MCF 10A (cell line): ENCODE measurements around the gene AKAP13. TPM values are rescaled to one million over a fixed set of nuclear protein-coding genes. Genes with fewer than 3 reads are reported as not detected.

Experiments
- BruUV-seq: library from RNA; stranded (reverse); fragments of 400-500 nt; replicated peaks from 2 replicates; lab custom pipeline; 2021; lab: Mats Ljungman, UMichigan
- CTCF ChIA-PET: fragments of 300-600 bp; sonication (Branson Sonifier 250); formaldehyde crosslinking; extraction: SDS; loops from one replicate; lab custom pipeline; 2021; ENCODE audit warnings: antibody characterized with exemption, inconsistent platforms; lab: Yijun Ruan, JAX
- POLR2A ChIA-PET: fragments of 300-600, 350-650 bp; sonication (Branson Sonifier 250); formaldehyde crosslinking; extraction: SDS; loops from one replicate; lab custom pipeline; 2020; ENCODE audit warnings: antibody characterized with exemption, inconsistent platforms; lab: Yijun Ruan, JAX
- DNase-seq: peaks from one replicate; pipeline ENCODE4 v3.0.0-alpha.2; 2018; ENCODE audit not compliant: unreplicated experiment
- H3K27ac Mint-ChIP-seq: one replicate; pipeline ENCODE4 v1.8.0; 2022; ENCODE audit warnings: mild to moderate bottlenecking, low read depth, mixed read lengths; ENCODE audit not compliant: unreplicated experiment
- H3K27me3 Mint-ChIP-seq: one replicate; pipeline ENCODE4 v1.8.0; 2022; ENCODE audit warnings: mixed read lengths; ENCODE audit not compliant: insufficient read depth, unreplicated experiment
- H3K36me3 Mint-ChIP-seq: one replicate; pipeline ENCODE4 v1.8.0; 2022; ENCODE audit warnings: mild to moderate bottlenecking, moderate library complexity, mixed read lengths; ENCODE audit not compliant: insufficient read depth, unreplicated experiment
- H3K4me1 Mint-ChIP-seq: one replicate; pipeline ENCODE4 v1.8.0; 2022; ENCODE audit warnings: mixed read lengths; ENCODE audit not compliant: insufficient read depth, unreplicated experiment
- H3K4me3 Mint-ChIP-seq: one replicate; pipeline ENCODE4 v1.8.0; 2022; ENCODE audit warnings: mild to moderate bottlenecking, moderate library complexity, mixed read lengths; ENCODE audit not compliant: unreplicated experiment
- H3K9me3 Mint-ChIP-seq: one replicate; pipeline ENCODE4 v1.8.0; 2022; ENCODE audit warnings: mixed read lengths; ENCODE audit not compliant: unreplicated experiment
- intact Hi-C: fragments of 100-400 bp; cut with micrococcal nuclease; formaldehyde crosslinking; loops from 2 replicates; pipeline ENCODE4 v1.14.1; 2022
- total RNA-seq: library from RNA; stranded (reverse); gene quantifications from 2 replicates; pipeline ENCODE4 v1.2.3, GENCODE V29; 2022
- TF ChIP-seq, protein P1 (sequence below): fragments of 200-600 bp; IDR thresholded peaks from one replicate; pipeline ENCODE4 v1.8.0; 2022; ENCODE audit warnings: antibody characterized with exemption, mild to moderate bottlenecking; ENCODE audit not compliant: unreplicated experiment

Gene AKAP13
- total RNA-seq, 1 experiment from 2014 or later: 65.7 TPM

DNA sequence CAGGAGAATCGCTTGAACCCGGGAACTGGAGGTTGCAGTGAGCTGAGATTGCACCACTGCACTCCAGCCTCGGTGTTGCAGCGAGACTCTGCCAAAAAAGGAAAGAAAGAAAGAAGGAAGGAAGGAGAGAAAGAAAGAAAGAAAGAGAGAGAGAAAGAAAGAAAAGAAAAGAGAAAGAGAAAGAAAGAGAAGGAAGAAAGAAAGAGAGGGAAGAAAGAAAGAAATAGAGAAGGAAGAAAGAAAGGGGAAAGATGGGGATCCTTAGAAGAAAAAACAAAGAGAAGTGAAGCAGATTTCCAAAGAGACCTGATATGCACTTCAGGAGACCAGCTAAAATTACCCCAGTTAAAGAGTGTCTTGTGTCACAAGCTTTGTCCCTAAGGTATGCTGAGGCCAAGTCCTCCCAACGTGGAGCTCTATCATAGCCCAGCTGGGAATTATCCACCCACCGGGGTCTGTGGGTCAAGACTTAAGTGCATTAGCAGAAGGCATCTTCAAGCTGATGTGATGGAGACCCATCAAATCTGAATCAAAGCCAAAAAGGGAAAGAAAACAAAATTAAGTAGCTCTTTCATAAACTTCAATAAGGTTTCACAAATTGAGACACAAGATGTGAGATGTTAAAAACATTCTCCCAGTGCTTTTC, 17.8 kb upstream of the AKAP13 start:
- no peak for DNase-seq
- intact Hi-C loops: no loop called here
- BruUV-seq: no TSS peak
- Mint-ChIP-seq H3K4me3 (no peak overlapping the region), H3K4me1 (peaks cover 18% of the 10 kb centered on the region), H3K9me3 (no peaks in the 10 kb centered on the region), H3K36me3 (no peaks in the 10 kb centered on the region), H3K27me3 (no peaks in the 10 kb centered on the region), H3K27ac (no peak overlapping the region)
- TF ChIP-seq, protein P1, sequence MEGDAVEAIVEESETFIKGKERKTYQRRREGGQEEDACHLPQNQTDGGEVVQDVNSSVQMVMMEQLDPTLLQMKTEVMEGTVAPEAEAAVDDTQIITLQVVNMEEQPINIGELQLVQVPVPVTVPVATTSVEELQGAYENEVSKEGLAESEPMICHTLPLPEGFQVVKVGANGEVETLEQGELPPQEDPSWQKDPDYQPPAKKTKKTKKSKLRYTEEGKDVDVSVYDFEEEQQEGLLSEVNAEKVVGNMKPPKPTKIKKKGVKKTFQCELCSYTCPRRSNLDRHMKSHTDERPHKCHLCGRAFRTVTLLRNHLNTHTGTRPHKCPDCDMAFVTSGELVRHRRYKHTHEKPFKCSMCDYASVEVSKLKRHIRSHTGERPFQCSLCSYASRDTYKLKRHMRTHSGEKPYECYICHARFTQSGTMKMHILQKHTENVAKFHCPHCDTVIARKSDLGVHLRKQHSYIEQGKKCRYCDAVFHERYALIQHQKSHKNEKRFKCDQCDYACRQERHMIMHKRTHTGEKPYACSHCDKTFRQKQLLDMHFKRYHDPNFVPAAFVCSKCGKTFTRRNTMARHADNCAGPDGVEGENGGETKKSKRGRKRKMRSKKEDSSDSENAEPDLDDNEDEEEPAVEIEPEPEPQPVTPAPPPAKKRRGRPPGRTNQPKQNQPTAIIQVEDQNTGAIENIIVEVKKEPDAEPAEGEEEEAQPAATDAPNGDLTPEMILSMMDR: no peak
- POLR2A ChIA-PET: interaction anchor here (0.6 to 2.5 kb wide), 4 partner anchors 15 to 648 kb away, joined by 3 to 13 read pairs (median 6); partner anchors contain the start of gene AKAP13
- CTCF ChIA-PET: interaction anchor here (1.1 to 1.4 kb wide), 2 partner anchors 30 to 32 kb away, joined by 3 to 4 read pairs; no protein-coding TSS in a partner anchor

DNA sequence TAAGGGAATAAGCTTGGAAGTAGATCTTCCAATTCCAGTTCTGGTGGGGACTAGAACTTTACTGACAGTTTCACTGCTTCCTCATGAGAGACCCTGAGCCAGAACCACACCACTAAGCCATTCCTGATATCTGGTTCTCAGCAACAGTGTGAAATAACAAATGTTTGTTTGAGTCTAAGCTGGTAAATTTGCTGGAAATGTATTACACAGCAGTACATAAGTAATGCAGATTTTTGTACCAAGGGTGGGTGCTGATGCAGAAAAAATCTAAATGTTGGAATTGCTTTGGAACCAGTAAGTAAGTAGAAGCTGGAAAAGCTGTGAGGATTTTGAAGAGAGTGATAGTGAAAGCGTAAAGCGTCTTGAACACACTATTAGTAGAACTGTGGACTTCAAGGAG, 14.4 kb upstream of the AKAP13 start:
- no peak overlapping the region for H3K4me3 Mint-ChIP-seq
- no peaks in the 10 kb centered on the region for H3K9me3 Mint-ChIP-seq
- no peaks in the 10 kb centered on the region for H3K27me3 Mint-ChIP-seq
- ChIA-PET CTCF (interaction anchor here (1.4 kb wide), 1 partner anchor 34 kb away, joined by 3 read pairs; no protein-coding TSS in a partner anchor), POLR2A (interaction anchor here (1.4 to 3.0 kb wide), 2 partner anchors 8 to 14 kb away, joined by 4 to 11 read pairs; partner anchors contain the start of gene AKAP13)
- H3K27ac Mint-ChIP-seq: no peak overlapping the region
- no peaks in the 10 kb centered on the region for H3K36me3 Mint-ChIP-seq
- H3K4me1 Mint-ChIP-seq: no peaks in the 10 kb centered on the region
- no peak for DNase-seq
- no TSS peak for BruUV-seq
- intact Hi-C loops: no loop called here
- TF ChIP-seq, protein P1: no peak

DNA sequence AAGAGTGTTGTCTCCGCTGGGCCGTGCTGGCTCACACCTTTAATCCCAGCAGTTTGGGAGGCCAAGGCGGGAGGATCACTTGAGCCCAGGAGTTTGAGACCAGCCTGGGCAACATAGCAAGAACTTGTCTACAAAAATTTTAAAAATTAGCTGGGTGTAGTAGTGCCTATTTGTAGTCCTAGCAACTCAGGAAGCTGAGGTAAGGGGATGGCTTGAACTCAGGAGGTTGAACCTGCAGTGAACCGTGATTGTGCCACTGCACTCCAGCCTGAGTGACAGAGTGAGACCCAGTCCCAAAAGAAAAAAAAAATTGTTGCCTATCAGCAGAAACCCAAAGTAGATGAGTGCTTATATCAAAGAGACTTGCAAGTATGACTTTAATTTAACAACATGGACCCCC, 12.7 kb upstream of the AKAP13 start:
- intact Hi-C loops: no loop called here
- ChIA-PET POLR2A (interaction anchor here (0.6 to 3.0 kb wide), 6 partner anchors 10 to 187 kb away, joined by 3 to 11 read pairs (median 4); partner anchors contain the start of gene AKAP13), CTCF (interaction anchor here (0.5 to 1.4 kb wide), 2 partner anchors 36 to 237 kb away, joined by 3 to 5 read pairs; no protein-coding TSS in a partner anchor)
- no peaks in the 10 kb centered on the region for H3K27me3 Mint-ChIP-seq
- H3K27ac Mint-ChIP-seq: no peak overlapping the region
- TF ChIP-seq, protein P1: no peak
- H3K9me3 Mint-ChIP-seq: no peaks in the 10 kb centered on the region
- no peak for DNase-seq
- H3K36me3 Mint-ChIP-seq: no peaks in the 10 kb centered on the region
- BruUV-seq: no TSS peak
- no peaks in the 10 kb centered on the region for H3K4me1 Mint-ChIP-seq
- no peak overlapping the region for H3K4me3 Mint-ChIP-seq

DNA sequence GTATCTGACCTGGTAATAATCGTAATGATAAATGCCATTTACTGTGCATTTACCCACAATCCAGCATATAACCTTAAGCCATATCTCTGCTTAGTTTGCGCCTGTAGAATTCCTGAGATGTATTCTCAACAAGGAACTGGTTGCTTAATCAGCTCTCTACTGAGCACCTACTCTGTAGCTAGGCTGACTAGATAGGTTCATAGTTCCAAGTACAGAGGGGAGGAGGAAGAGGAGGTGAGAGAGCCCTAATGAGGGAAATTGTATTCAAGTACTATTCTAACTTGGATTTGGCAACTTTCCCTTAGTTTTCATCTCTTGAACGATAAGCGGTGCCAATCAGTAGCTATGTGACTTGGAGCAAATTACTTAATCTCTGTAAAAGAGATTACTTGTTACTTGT, 5.6 kb upstream of the AKAP13 start:
- Mint-ChIP-seq H3K4me1 (peaks cover 6% of the 10 kb centered on the region), H3K4me3 (no peak overlapping the region), H3K27me3 (no peaks in the 10 kb centered on the region), H3K36me3 (peaks cover 7% of the 10 kb centered on the region), H3K27ac (no peak overlapping the region), H3K9me3 (no peaks in the 10 kb centered on the region)
- intact Hi-C loops: no loop called here
- CTCF ChIA-PET: no interaction called here
- TF ChIP-seq, protein P1: no peak
- no TSS peak for BruUV-seq
- DNase-seq: no peak
- POLR2A ChIA-PET: no interaction called here
